Activated naive CD8-positive, alpha-beta T cell treated with anti-CD3 and anti-CD28 coated beads, Interleukin-2, amount 10 ng/mL, durations not matched to agents 7 days and 5 days (primary cell): ENCODE data around the gene SLC22A23. TPM values are rescaled to one million over a fixed set of nuclear protein-coding genes. Genes with fewer than 3 reads are reported as not detected.

Experiments
- ATAC-seq: fragments of 150-1000 bp; cut with Tn5 transposase; one replicate; pipeline ENCODE4 v1.10.0; 2021; ENCODE audit warnings: low read depth, moderate library complexity
- POLR2A ChIA-PET: fragments of 350-600 bp; sonication (Branson Sonifier 250); formaldehyde crosslinking; loops from one replicate; lab custom pipeline; 2021; ENCODE audit warnings: antibody characterized with exemption; lab: Charles Lee
- DNase-seq: peaks from one replicate; pipeline ENCODE4 v3.0.0; 2021
- H3K27ac Mint-ChIP-seq: one replicate; pipeline ENCODE4 v1.8.0; 2022; ENCODE audit warnings: mild to moderate bottlenecking, mixed read lengths
- H3K27me3 Mint-ChIP-seq: one replicate; pipeline ENCODE4 v1.8.0; 2022; ENCODE audit warnings: mild to moderate bottlenecking, moderate library complexity, mixed read lengths
- H3K36me3 Mint-ChIP-seq: one replicate; pipeline ENCODE4 v1.8.0; 2021; ENCODE audit warnings: mild to moderate bottlenecking, mixed read lengths
- H3K4me1 Mint-ChIP-seq: one replicate; pipeline ENCODE4 v1.8.0; 2021; ENCODE audit warnings: mixed read lengths
- H3K4me3 Mint-ChIP-seq: one replicate; pipeline ENCODE4 v1.8.0; 2022; ENCODE audit warnings: mild to moderate bottlenecking, moderate library complexity, mixed read lengths
- H3K9me3 Mint-ChIP-seq: one replicate; pipeline ENCODE4 v1.8.0; 2021; ENCODE audit warnings: mixed read lengths
- total RNA-seq, 2 experiments: library from RNA; stranded (reverse); gene quantifications; one replicate each; pipeline ENCODE4 v1.2.3, GENCODE V29; 2021

SLC22A23 gene
- total RNA-seq, 2 experiments from 2014 or later, result 0.82 to 1.2 TPM

DNA sequence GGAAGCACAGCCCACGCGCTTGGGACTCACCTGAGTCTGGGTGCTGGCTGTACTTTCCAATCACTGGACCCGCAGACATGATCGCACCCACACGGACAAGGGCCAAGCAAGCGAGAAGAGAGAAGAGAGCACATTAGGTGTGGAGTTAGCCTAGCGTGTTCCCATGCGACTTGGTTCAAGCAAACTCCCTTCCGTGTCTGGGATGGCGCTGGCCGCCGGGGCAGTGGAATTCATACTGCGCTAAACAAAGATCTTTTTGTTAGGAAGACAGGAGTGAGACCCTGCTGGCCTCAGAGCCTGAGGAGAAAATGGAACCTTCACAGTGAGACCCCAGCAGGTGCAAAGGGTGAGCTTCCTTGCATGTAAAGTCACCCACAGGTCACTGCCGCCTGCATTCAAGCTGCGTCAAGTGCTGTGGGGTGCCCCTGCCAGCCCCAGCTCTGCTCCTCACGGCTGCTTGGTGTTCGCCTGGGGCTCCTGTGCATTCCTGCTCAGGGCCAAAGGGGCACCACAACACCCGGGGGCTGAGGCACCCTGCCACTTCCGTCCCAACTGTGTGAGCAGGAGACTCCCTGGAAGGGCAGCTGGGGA, 171.7 kb downstream of the SLC22A23 start:
- ATAC-seq (no peak), DNase-seq (no peak)
- Mint-ChIP-seq H3K36me3 (no peaks in the 10 kb centered on the region), H3K4me3 (no peak overlapping the region), H3K27me3 (no peaks in the 10 kb centered on the region), H3K4me1 (no peaks in the 10 kb centered on the region), H3K9me3 (no peaks in the 10 kb centered on the region), H3K27ac (no peak overlapping the region)
- POLR2A ChIA-PET, result no interaction called here

DNA sequence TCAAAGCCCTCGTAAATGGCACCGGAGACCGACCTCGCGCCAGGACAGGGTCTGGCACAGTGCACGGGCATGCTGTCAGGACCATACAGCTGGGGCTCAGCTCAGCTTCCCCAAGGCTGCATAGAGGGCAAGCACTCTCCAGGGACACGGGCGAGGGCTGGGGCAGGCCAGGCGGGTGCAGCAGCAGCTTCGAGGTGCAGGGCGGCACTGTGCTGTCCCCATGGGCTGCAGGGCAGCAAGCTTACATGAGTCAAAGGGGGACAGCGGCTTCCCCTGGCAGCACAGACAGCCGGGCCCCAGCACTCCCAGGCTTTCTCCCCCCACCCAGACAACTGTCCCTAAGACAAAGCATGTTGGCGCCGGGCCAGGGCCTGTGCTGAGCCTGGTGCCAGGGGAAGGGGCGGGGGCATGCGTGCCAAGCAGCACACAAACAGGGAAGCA, 172.4 kb downstream of the SLC22A23 start:
- Mint-ChIP-seq H3K27ac (no peak overlapping the region), H3K27me3 (no peaks in the 10 kb centered on the region), H3K9me3 (no peaks in the 10 kb centered on the region), H3K36me3 (no peaks in the 10 kb centered on the region), H3K4me3 (no peak overlapping the region), H3K4me1 (peaks cover 3% of the 10 kb centered on the region)
- peak; percentile 21 for DNase-seq
- POLR2A ChIA-PET, result no interaction called here
- ATAC-seq, result no peak

DNA sequence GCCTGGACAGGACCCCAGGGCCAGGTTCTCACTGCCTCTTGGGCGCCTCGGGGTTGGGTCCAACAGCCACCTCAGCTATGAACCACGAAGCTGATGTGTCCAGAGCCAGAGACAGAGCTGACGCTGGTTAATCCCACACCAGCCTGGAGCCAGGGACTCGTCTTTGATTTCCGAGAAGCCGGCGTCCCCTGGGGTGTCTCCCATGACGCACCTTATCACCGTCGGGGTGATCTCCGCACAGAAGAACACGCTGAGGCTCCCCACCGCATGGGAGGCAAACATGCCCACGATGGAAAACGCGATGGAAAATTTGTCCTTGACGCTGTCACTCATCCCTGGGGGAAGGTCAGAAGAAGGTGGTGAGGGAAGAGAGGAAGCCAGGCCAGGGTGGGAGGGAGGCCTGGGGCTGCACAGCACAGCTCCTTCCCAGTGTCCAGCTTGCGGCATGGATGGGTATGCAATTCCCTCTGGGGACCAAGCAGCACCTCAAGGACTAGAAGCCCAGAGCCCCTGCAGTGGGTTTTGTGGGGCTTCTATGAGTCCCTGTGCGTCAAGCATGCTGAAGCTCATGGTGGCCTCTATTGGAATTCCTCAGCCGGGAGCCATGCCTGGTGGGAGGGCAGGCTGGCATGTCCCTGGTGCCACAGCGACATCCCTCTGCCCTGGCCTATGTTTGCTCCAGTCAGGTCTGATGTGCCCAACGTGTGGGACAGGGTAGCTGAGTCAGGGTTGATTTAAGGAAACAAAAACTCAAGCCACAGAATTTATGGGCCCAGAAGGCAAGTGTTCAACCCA, 173.0 kb downstream of the SLC22A23 start:
- H3K4me3 Mint-ChIP-seq, result no peak overlapping the region
- POLR2A ChIA-PET, result no interaction called here
- ATAC-seq (no peak), DNase-seq (no peak)
- H3K27ac Mint-ChIP-seq, result no peak overlapping the region
- H3K4me1 Mint-ChIP-seq, result peaks cover 3% of the 10 kb centered on the region
- no peaks in the 10 kb centered on the region for H3K36me3 Mint-ChIP-seq
- no peaks in the 10 kb centered on the region for H3K9me3 Mint-ChIP-seq
- H3K27me3 Mint-ChIP-seq, result no peaks in the 10 kb centered on the region

DNA sequence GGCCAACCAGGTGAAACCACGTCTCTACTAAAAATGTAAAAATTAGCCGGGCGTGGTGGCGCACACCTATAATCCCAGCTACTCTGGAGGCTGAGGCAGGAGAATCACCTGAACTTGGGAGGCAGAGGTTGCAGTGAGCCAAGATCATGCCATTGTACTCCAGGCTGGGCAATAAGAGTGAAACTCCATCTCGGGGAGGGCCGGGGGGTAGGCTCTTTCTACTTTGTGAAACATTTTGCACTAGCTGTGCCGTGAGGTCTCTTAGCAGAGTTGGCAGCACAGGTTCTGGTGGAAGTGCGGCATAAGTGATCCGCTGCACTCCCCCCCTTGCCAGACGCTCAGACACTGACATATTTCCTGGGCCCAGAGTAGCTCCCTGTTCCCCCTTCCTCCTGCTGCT, 173.6 kb downstream of the SLC22A23 start:
- POLR2A ChIA-PET, result no interaction called here
- peaks cover 3% of the 10 kb centered on the region for H3K4me1 Mint-ChIP-seq
- H3K27ac Mint-ChIP-seq, result no peak overlapping the region

GRCh38 chr6:3282476-3283236, 174.2 kb downstream of the SLC22A23 start:
- H3K9me3 Mint-ChIP-seq, result no peaks in the 10 kb centered on the region
- POLR2A ChIA-PET, result no interaction called here
- H3K27ac Mint-ChIP-seq, result no peak overlapping the region
- H3K36me3 Mint-ChIP-seq, result no peaks in the 10 kb centered on the region
- DNase-seq (no peak), ATAC-seq (no peak)
- H3K4me1 Mint-ChIP-seq, result peaks cover 3% of the 10 kb centered on the region
- no peaks in the 10 kb centered on the region for H3K27me3 Mint-ChIP-seq
- no peak overlapping the region for H3K4me3 Mint-ChIP-seq

More for the DNA sequence above, 173.6 kb downstream of the SLC22A23 start:
- Mint-ChIP-seq H3K36me3 (no peaks in the 10 kb centered on the region), H3K27me3 (no peaks in the 10 kb centered on the region), H3K9me3 (no peaks in the 10 kb centered on the region), H3K4me3 (no peak overlapping the region)
- no peak for ATAC-seq
- DNase-seq, result no peak

- Mint-ChIP-seq H3K27me3 (no peaks in the 10 kb centered on the region), H3K4me3 (no peak overlapping the region), H3K36me3 (no peaks in the 10 kb centered on the region), H3K9me3 (no peaks in the 10 kb centered on the region), H3K4me1 (peaks cover 3% of the 10 kb centered on the region), H3K27ac (no peak overlapping the region)
- POLR2A ChIA-PET, result no interaction called here
- ATAC-seq, result no peak
- DNase-seq, result no peak
These were observed 175.0 kb downstream of the SLC22A23 start for GRCh38 chr6:3281631-3282475.

- ATAC-seq, result no peak
- H3K27ac Mint-ChIP-seq, result no peak overlapping the region
- no peaks in the 10 kb centered on the region for H3K9me3 Mint-ChIP-seq
- H3K27me3 Mint-ChIP-seq, result no peaks in the 10 kb centered on the region
- POLR2A ChIA-PET, result no interaction called here
- peaks cover 3% of the 10 kb centered on the region for H3K4me1 Mint-ChIP-seq
- DNase-seq, result no peak
- no peaks in the 10 kb centered on the region for H3K36me3 Mint-ChIP-seq
- H3K4me3 Mint-ChIP-seq, result no peak overlapping the region
These were observed 175.9 kb downstream of the SLC22A23 start for GRCh38 chr6:3280866-3281465.

- Mint-ChIP-seq H3K27ac (no peak overlapping the region), H3K36me3 (no peaks in the 10 kb centered on the region), H3K27me3 (no peaks in the 10 kb centered on the region), H3K4me3 (no peak overlapping the region), H3K9me3 (no peaks in the 10 kb centered on the region), H3K4me1 (peaks cover 3% of the 10 kb centered on the region)
- POLR2A ChIA-PET, result no interaction called here
- DNase-seq, result no peak
- no peak for ATAC-seq
These were observed 176.8 kb downstream of the SLC22A23 start for GRCh38 chr6:3280091-3280490.

DNA sequence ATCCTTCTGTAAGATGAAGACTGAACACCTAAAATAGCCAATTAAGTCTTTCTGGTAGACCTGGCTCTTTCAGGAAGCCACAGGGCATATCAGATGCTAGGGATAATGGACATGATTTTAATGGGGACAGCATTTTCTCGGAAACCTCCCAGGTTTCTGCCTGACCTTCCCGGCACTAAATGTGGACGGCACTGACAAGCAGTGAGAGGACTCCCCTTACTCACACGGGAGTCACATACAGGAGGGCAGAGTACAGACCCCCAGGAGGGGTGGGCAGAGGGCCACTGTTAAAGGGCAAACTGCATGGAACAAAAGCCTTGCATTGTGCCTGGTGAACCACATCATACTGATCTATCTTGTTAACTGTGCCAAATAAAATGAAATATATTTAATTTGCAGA, 178.2 kb downstream of the SLC22A23 start:
- Mint-ChIP-seq H3K4me3 (no peak overlapping the region), H3K27me3 (no peaks in the 10 kb centered on the region), H3K9me3 (no peaks in the 10 kb centered on the region), H3K27ac (no peak overlapping the region), H3K4me1 (peaks cover 3% of the 10 kb centered on the region), H3K36me3 (no peaks in the 10 kb centered on the region)
- DNase-seq, result no peak
- POLR2A ChIA-PET, result no interaction called here
- no peak for ATAC-seq

DNA sequence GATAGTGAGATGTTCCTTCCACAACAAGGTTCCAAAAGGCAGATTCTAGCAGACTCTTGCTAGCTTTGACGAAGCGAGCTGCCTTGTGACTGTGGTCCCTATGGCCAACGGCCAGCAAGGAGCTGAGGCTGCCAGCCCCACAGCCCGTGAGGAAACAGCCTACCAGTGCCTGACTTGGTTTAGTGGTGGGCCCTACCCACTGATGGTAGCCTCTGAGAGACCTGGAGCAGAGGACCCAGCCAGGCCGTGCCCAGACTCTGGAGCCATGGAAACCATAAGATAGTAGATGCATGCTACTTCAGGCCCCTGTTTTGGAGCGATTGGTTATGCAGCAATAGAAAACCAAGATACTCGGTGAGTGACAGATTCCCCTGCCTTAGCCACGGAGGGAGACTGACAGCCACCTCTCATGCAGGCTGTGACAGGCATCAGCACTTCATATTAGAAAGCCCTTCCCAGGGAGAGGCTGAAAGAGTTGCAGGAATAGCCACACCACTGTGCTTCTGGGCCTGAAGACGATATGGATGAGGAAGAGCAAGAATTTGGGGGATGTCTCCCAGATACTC, 178.9 kb downstream of the SLC22A23 start:
- POLR2A ChIA-PET, result no interaction called here
- no peak overlapping the region for H3K27ac Mint-ChIP-seq

GRCh38 chr6:3277251-3277650, 179.6 kb downstream of the SLC22A23 start:
- H3K36me3 Mint-ChIP-seq, result no peaks in the 10 kb centered on the region
- H3K27me3 Mint-ChIP-seq, result no peaks in the 10 kb centered on the region
- no peak for ATAC-seq
- POLR2A ChIA-PET, result no interaction called here
- H3K4me1 Mint-ChIP-seq, result peaks cover 3% of the 10 kb centered on the region
- H3K27ac Mint-ChIP-seq, result no peak overlapping the region
- no peaks in the 10 kb centered on the region for H3K9me3 Mint-ChIP-seq
- no peak overlapping the region for H3K4me3 Mint-ChIP-seq
- no peak for DNase-seq

More for the DNA sequence above, 178.9 kb downstream of the SLC22A23 start:
- no peak for DNase-seq
- Mint-ChIP-seq H3K4me1 (peaks cover 3% of the 10 kb centered on the region), H3K9me3 (no peaks in the 10 kb centered on the region), H3K27me3 (no peaks in the 10 kb centered on the region), H3K36me3 (no peaks in the 10 kb centered on the region), H3K4me3 (no peak overlapping the region)
- no peak for ATAC-seq
